Small intestine (tissue), 7 donors: ENCODE data around the gene AEBP1. TPM values are rescaled to one million over a fixed set of nuclear protein-coding genes. Genes with fewer than 3 reads are reported as not detected.

Experiments used
- DNase-seq, 2 donors: peaks; one replicate each; pipeline versions ENCODE4 v3.0.0 to v3.0.0-alpha.2; 2013
- FAIRE-seq: peaks from 2 replicates; lab custom pipeline; 2012; peaks lifted over from hg19 to GRCh38; lab: Jason Lieb, UNC
- H3K27ac ChIP-seq, 3 donors: one replicate each; pipeline ENCODE4 v1.5.1; 2013; ENCODE audit warnings: low read length in 2 of 3, mild to moderate bottlenecking in 2 of 3, control low read depth in 1 of 3, inconsistent platforms in 1 of 3, low read depth in 1 of 3, moderate library complexity in 1 of 3
- H3K27me3 ChIP-seq, 3 donors: one replicate each; pipeline ENCODE4 v1.6.1; 2013; ENCODE audit warnings: low read length in 3 of 3, inconsistent platforms in 1 of 3; ENCODE audit not compliant: control insufficient read depth in 3 of 3, insufficient read depth in 3 of 3
- H3K36me3 ChIP-seq, 3 donors: one replicate each; pipeline ENCODE4 v1.6.1; 2013; ENCODE audit warnings: low read length in 3 of 3, inconsistent platforms in 1 of 3, low read depth in 1 of 3, mild to moderate bottlenecking in 1 of 3, moderate library complexity in 1 of 3; ENCODE audit not compliant: control insufficient read depth in 3 of 3, insufficient read depth in 2 of 3
- H3K4me1 ChIP-seq, 3 donors: one replicate each; pipeline ENCODE4 v1.6.1; 2013; ENCODE audit warnings: low read length in 2 of 3, inconsistent platforms in 1 of 3, low read depth in 1 of 3, mild to moderate bottlenecking in 1 of 3, moderate library complexity in 1 of 3; ENCODE audit not compliant: control insufficient read depth in 3 of 3, insufficient read depth in 2 of 3
- H3K4me3 ChIP-seq, 3 donors: one replicate each; pipeline ENCODE4 v1.5.1; 2013; ENCODE audit warnings: low read length in 3 of 3, control low read depth in 1 of 3, inconsistent platforms in 1 of 3, low read depth in 1 of 3, mild to moderate bottlenecking in 1 of 3, moderate library complexity in 1 of 3
- H3K9me3 ChIP-seq, 2 donors: one replicate each; pipeline ENCODE4 v1.6.1; 2013; ENCODE audit warnings: low read depth in 1 of 2, low read length in 1 of 2; ENCODE audit not compliant: control insufficient read depth in 2 of 2, insufficient read depth in 1 of 2
- WGBS, 3 donors: extraction: QIAGEN DNeasy Blood & Tissue Kit; methylation state at CpG; one replicate each; pipeline ENCODE4 v1.1.7; 2013; 5-methylcytosine and 5-hydroxymethylcytosine counted together
- polyA plus RNA-seq, 4 donors: library from polyadenylated mRNA; stranded (reverse) in 3 of 4; unstranded in 1 of 4; fragments of 200-250 nt in 3 of 4; fragments of 120-200 nt in 1 of 4; gene quantifications; one replicate each; pipeline versions ENCODE4 v1.2.1 to v1.2.3, GENCODE V29; 2013
- donor health status: healthy with polysubstance abuse.
- donor health status: control.
- donor health status: control.
- donor health status: Bipolar disorder and iron deficiency.
- donor health status: healthy.

Gene AEBP1
- polyA plus RNA-seq, 4 donors: 1.3 to 34.8 (median 6.8) TPM

DNA sequence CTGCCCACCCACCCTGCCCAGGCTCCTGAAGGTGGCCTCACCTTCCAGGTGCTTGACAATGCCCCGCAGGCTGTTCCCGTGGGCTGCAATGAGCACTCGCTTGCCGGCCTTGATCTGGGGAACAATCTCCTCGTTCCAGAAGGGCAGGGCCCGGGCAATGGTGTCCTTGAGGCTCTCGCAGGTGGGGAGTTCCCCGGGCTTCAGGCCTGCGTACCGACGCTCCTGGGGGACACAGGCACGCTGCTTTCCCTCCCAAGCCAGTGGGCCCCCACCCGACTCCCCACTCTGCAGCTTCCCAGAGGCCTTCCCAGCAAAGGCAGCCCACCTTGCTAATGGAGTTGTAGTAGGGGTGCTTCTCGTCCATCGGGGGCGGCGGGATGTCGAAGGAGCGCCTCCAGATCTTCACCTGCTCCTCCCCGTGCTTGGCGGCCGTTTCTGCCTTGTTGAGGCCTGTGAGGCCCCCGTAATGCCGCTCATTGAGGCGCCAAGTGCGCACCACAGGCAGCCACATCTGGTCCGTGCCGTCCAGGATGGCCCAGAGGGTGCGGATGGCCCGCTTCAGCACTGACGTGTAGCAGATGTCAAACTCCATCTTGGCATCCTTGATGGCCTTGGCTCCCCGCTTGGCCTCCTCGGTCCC lies 39.2 kb upstream of the AEBP1 start:
- FAIRE-seq (no peak), DNase-seq (peak; percentile 43 to 49)
- Histone ChIP-seq H3K9me3 (no peaks in the 10 kb centered on the region), H3K27me3 (peaks cover 0 to 19% (median 0%) of the 10 kb centered on the region in 3 donors), H3K36me3 (peaks cover 4 to 29% (median 7%) of the 10 kb centered on the region in 3 donors), H3K27ac (no peak overlapping the region), H3K4me1 (peaks cover 0 to 22% (median 0%) of the 10 kb centered on the region in 3 donors), H3K4me3 (peak overlapping the region in 1 of 3 donors; percentile 31)
- 10 to 41% (median 11%) methylated on average over 28 to 33 of the region's 33 CpGs for WGBS, 3 donors

GRCh38 chr7:44065431-44066110 lies 38.6 kb upstream of the AEBP1 start, which contains the start of gene PGAM2:
PGAM2 (minus strand) TSS chr7:44065567; CDS start chr7:44065529, 38 bp downstream.
- peak within 1 kb of the TSS in 1 of 3 donors; percentile 31 for H3K4me3 ChIP-seq
- DNase-seq (peak in 1 of 2 donors; percentile 41), FAIRE-seq (no peak)
- H3K27ac ChIP-seq: no peak within 1 kb of the TSS
- H3K36me3 ChIP-seq: peaks cover 4 to 23% (median 7%) of the 10 kb centered on the region in 3 donors
- WGBS, 3 donors: 19 to 33% (median 32%) methylated on average over 14 of the region's 14 CpGs
- H3K27me3 ChIP-seq: peaks cover 0 to 19% (median 0%) of the 10 kb centered on the region in 3 donors
- no peaks in the 10 kb centered on the region for H3K9me3 ChIP-seq
- peaks cover 0 to 22% (median 0%) of the 10 kb centered on the region in 3 donors for H3K4me1 ChIP-seq

DNA sequence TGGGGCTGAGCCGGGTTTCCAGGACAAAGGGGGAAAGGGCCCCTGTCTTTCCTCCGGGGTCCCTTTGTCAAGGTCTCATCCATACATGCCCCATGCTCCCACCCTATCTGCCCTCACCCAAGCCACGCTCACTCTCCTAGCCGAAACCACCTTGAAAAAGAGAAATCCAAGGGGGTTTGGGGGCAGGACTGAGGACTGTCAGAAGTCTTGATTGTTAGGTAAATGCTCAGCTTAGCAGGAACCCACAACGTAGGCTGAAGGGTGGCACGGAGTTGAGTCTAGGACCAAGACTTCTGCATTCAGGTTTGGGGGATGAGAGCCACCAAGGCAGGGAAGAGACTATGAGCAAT lies 38.1 kb upstream of the AEBP1 start:
- Histone ChIP-seq H3K4me1 (peaks cover 0 to 22% (median 0%) of the 10 kb centered on the region in 3 donors), H3K36me3 (peaks cover 3 to 17% (median 5%) of the 10 kb centered on the region in 3 donors), H3K27me3 (peaks cover 0 to 19% (median 0%) of the 10 kb centered on the region in 3 donors), H3K4me3 (no peak overlapping the region), H3K9me3 (no peaks in the 10 kb centered on the region), H3K27ac (no peak overlapping the region)
- no peak for DNase-seq
- WGBS, 3 donors: 27 to 40% (median 35%) methylated on average over 6 of the region's 6 CpGs
- no peak for FAIRE-seq

GRCh38 chr7:44066494-44067063 lies 37.6 kb upstream of the AEBP1 start:
- Histone ChIP-seq H3K4me3 (no peak overlapping the region), H3K4me1 (peaks cover 0 to 22% (median 0%) of the 10 kb centered on the region in 3 donors), H3K36me3 (peaks cover 0 to 17% (median under 1%) of the 10 kb centered on the region in 3 donors), H3K9me3 (no peaks in the 10 kb centered on the region), H3K27me3 (peaks cover 0 to 19% (median 0%) of the 10 kb centered on the region in 3 donors), H3K27ac (no peak overlapping the region)
- WGBS, 3 donors: 53 to 67% (median 58%) methylated on average over 7 of the region's 7 CpGs
- FAIRE-seq (no peak), DNase-seq (no peak)

DNA sequence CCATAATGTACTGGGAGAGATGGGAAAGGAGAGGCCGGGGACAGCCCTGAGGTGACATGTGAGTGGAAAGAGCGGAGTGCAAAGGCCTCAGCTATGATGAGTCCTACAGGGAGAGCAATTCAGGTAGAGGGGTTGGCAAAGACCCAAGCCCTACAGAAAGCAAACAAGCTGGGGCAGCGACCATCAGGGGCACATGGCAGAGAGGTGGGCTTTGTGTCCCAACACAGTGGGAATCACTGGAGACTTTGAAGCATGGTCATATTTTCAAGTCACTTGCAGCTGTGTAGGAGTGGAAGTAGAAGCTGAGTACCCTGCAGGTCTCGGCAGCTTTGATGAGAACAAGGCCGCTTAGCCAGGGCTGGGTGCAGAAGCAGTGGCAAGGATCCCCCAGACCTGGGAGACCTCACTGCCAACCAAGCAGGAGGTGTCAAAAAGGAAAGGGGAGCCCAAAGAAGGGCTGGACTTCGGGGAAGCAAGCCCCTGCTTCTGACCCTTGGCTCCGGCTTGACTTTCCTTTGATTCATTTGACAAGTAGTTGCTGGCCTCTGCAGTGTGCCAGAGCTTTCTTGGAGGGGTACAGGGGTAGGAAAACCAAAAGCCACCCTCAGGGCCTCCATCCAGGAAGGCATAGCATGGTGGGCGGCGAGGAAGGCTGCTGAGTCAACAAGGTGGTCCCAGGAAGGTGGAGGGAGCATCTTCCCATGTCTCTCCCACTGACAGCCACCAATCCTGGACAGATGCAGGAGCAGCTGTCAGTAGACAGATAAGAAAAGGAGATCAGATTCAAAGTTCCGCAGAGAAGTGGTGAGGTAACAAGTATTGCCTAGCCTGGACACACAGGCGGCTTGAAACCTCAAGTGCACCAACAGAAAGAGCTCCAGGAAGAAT lies 36.8 kb upstream of the AEBP1 start:
- no peak for DNase-seq
- WGBS, 3 donors: 66 to 80% (median 74%) methylated on average over 11 of the region's 11 CpGs
- FAIRE-seq: no peak

GRCh38 chr7:44068054-44068453 lies 36.1 kb upstream of the AEBP1 start:
- Histone ChIP-seq H3K4me3 (no peak overlapping the region), H3K27me3 (peaks cover 0 to 19% (median 0%) of the 10 kb centered on the region in 3 donors), H3K4me1 (peaks cover 0 to 34% (median 3%) of the 10 kb centered on the region in 3 donors), H3K9me3 (no peaks in the 10 kb centered on the region), H3K36me3 (peaks cover 0 to 15% (median 6%) of the 10 kb centered on the region in 3 donors), H3K27ac (no peak overlapping the region)
- WGBS, 3 donors: 60 to 70% (median 68%) methylated on average over 7 of the region's 7 CpGs
- FAIRE-seq (no peak), DNase-seq (no peak)

More for the DNA sequence above, 36.8 kb upstream of the AEBP1 start:
- H3K36me3 ChIP-seq: peaks cover 0 to 13% (median 0%) of the 10 kb centered on the region in 3 donors
- H3K4me1 ChIP-seq: peaks cover 0 to 28% (median 0%) of the 10 kb centered on the region in 3 donors
- no peaks in the 10 kb centered on the region for H3K9me3 ChIP-seq
- no peak overlapping the region for H3K27ac ChIP-seq
- peaks cover 0 to 19% (median 0%) of the 10 kb centered on the region in 3 donors for H3K27me3 ChIP-seq
- H3K4me3 ChIP-seq: no peak overlapping the region

DNA sequence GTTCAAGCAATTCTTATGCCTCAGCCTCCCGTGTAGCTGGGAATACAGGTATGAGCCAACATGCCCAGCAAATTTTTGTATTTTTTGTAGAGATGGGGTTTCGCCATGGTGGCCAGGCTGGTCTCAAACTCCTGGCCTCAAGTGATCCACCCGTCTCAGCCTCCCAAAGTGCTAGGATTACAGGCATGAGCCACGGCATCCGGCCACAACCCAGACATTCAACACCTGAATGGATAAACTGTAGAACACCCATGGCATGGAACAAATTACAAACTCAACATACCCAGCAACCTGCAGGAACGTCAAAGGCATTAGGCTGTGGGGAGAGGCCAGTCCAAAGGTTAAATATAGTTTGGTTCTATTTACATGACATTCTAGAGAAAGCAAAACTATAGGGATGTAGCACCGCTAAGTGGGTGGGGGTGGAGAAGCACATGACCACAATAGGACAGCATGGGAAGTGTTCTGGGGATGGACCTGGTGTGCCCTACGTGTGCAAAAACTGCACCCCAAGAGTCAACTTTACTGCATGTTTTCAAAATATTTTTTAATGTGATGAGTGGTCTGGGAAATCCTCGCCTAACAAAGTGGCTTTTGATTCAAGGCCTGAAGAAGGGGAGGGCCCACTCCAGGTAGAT lies 32.3 kb upstream of the AEBP1 start:
- Histone ChIP-seq H3K9me3 (no peaks in the 10 kb centered on the region), H3K27ac (peak overlapping the region in 2 of 3 donors; percentile 22 to 37), H3K4me3 (no peak overlapping the region), H3K36me3 (peaks cover 5 to 50% (median 11%) of the 10 kb centered on the region in 3 donors), H3K27me3 (no peaks in the 10 kb centered on the region), H3K4me1 (peaks cover 0 to 14% (median 9%) of the 10 kb centered on the region in 3 donors)
- DNase-seq (peak; percentile 66 to 68), FAIRE-seq (no peak)
- WGBS, 3 donors: 36 to 59% (median 50%) methylated on average over 9 of the region's 9 CpGs
